ENCODE results near the gene KIF5C. TPM values are rescaled to one million over a fixed set of nuclear protein-coding genes. Genes with fewer than 3 reads are reported as not detected.

Gene KIF5C
- total RNA-seq, 1 donor from 2014 or later, result 0.49 TPM

- DNase-seq, result no peak
- ATAC-seq, result peak; percentile 92
- no peaks in the 10 kb centered on the region for H3K4me1 ChIP-seq
- no peaks in the 10 kb centered on the region for H3K36me3 ChIP-seq
- no peaks in the 10 kb centered on the region for H3K9me3 ChIP-seq
- intact Hi-C loops (cut with DNase I), result no loop called here
- H3K27me3 ChIP-seq, result no peaks in the 10 kb centered on the region
- H3K4me3 ChIP-seq, result no peak overlapping the region
- H3K27ac ChIP-seq, result no peak overlapping the region
- peak; percentile 72 for TF ChIP-seq CTCF (IDR thresholded peaks at IDR 0.05)
Observed at GRCh38 chr2:148989882-148990493, 115.0 kb downstream of the KIF5C start.

DNA sequence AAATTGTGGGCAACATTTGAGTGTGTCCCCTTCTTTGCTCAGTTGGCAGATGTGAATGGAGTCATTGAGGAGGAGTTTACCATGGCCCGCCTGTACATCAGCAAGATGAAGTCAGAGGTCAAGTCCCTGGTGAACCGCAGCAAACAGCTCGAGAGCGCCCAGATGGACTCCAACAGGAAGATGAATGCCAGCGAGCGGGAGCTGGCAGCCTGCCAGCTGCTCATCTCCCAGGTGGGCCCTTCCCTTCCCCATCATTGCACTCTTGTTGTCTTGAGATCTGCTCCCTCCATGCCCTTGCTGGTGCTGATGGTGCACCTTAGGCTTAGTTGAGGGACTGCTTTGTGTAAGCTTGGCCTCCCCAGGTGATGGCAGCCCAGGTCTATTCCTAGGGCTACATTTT is 115.9 kb downstream of the KIF5C start:
- Histone ChIP-seq H3K27me3 (no peaks in the 10 kb centered on the region), H3K36me3 (no peaks in the 10 kb centered on the region), H3K4me1 (no peaks in the 10 kb centered on the region), H3K4me3 (no peak overlapping the region), H3K9me3 (no peaks in the 10 kb centered on the region), H3K27ac (no peak overlapping the region)
- intact Hi-C loops (cut with DNase I), result no loop called here
- DNase-seq (no peak), ATAC-seq (no peak)
- no peak for TF ChIP-seq CTCF (IDR thresholded peaks at IDR 0.05)

GRCh38 chr2:148992448-148992847 is 117.4 kb downstream of the KIF5C start:
- H3K4me3 ChIP-seq, result no peak overlapping the region
- H3K9me3 ChIP-seq, result no peaks in the 10 kb centered on the region
- no peaks in the 10 kb centered on the region for H3K27me3 ChIP-seq
- H3K36me3 ChIP-seq, result no peaks in the 10 kb centered on the region
- intact Hi-C loops (cut with DNase I), result no loop called here
- no peaks in the 10 kb centered on the region for H3K4me1 ChIP-seq
- ATAC-seq (no peak), DNase-seq (no peak)
- no peak overlapping the region for H3K27ac ChIP-seq
- no peak for TF ChIP-seq CTCF (IDR thresholded peaks at IDR 0.05)

GRCh38 chr2:148993351-148993750 is 118.3 kb downstream of the KIF5C start:
- Histone ChIP-seq H3K27me3 (no peaks in the 10 kb centered on the region), H3K4me3 (no peak overlapping the region), H3K27ac (no peak overlapping the region), H3K4me1 (no peaks in the 10 kb centered on the region), H3K36me3 (no peaks in the 10 kb centered on the region), H3K9me3 (no peaks in the 10 kb centered on the region)
- no peak for ATAC-seq
- intact Hi-C loops (cut with DNase I), result no loop called here
- no peak for DNase-seq
- no peak for TF ChIP-seq CTCF (IDR thresholded peaks at IDR 0.05)

DNA sequence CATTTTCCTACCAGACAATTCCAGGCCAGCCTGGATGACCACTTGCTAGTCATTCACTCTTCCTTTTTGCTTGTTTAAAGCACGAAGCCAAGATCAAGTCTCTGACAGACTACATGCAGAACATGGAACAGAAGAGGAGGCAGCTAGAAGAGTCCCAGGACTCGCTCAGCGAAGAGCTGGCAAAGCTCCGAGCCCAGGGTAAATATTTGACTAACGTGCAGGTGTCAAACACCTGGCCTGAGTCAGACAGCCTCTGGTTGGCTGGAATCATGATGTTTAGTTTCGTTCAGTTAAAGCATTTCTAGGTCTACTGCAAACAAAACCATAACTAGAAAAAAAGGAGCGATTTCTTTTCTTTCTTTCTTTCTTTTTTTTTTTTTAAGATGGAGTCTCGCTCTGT is 119.3 kb downstream of the KIF5C start:
- H3K4me3 ChIP-seq, result no peak overlapping the region
- no peaks in the 10 kb centered on the region for H3K9me3 ChIP-seq
- no peaks in the 10 kb centered on the region for H3K4me1 ChIP-seq
- H3K36me3 ChIP-seq, result no peaks in the 10 kb centered on the region
- no peak overlapping the region for H3K27ac ChIP-seq
- H3K27me3 ChIP-seq, result no peaks in the 10 kb centered on the region
- ATAC-seq (no peak), DNase-seq (no peak)
- no peak for TF ChIP-seq CTCF (IDR thresholded peaks at IDR 0.05)
- intact Hi-C loops (cut with DNase I), result no loop called here

GRCh38 chr2:148996805-148997204 is 121.8 kb downstream of the KIF5C start:
- Histone ChIP-seq H3K4me1 (no peaks in the 10 kb centered on the region), H3K9me3 (no peaks in the 10 kb centered on the region), H3K27me3 (no peaks in the 10 kb centered on the region), H3K27ac (no peak overlapping the region), H3K36me3 (no peaks in the 10 kb centered on the region), H3K4me3 (no peak overlapping the region)
- DNase-seq (no peak), ATAC-seq (no peak)
- TF ChIP-seq CTCF (IDR thresholded peaks at IDR 0.05), result no peak
- intact Hi-C loops (cut with DNase I), result no loop called here
